ENCODE data around the gene ASTN2.

- TF ChIP-seq POLR2A (IDR thresholded peaks at IDR 0.05; ENCODE audit: low read length) (no peak), GATA1 (IDR thresholded peaks at IDR 0.05; ENCODE audit: low read depth, low read length) (no peak)
Observed at GRCh38 chr9:116450378-116451139, 964.3 kb downstream of the ASTN2 start.

Data from erythroblast (primary cell).